Gastrocnemius medialis (tissue), 4 donors: ENCODE results near the gene PRPSAP2. TPM values are rescaled to one million over a fixed set of nuclear protein-coding genes. Genes with fewer than 3 reads are reported as not detected.

Experiments
- ATAC-seq, 2 donors: fragments of 150-250 bp; one replicate each; pipeline ENCODE4 v1.9.1; 2016
- DNase-seq, 2 donors: peaks; one replicate each; pipeline ENCODE4 v3.0.0-alpha.2; 2019
- H3K27ac ChIP-seq, 4 donors: fragments of 200-600 bp; sonication (generic); 1 replicate in 1 of 4; 2 replicates in 3 of 4; pipeline ENCODE4 v1.5.1; 2016 to 2018; ENCODE audit warnings: mild to moderate bottlenecking in 2 of 4, moderate library complexity in 1 of 4
- H3K27me3 ChIP-seq, 3 donors: fragments of 200-600 bp; sonication (generic) in 2 of 3; 1 replicate in 1 of 3; 2 replicates in 2 of 3; pipeline versions ENCODE4 v1.5.1 to v1.6.0; 2016 to 2019; ENCODE audit warnings: mild to moderate bottlenecking in 1 of 3, moderate library complexity in 1 of 3
- H3K36me3 ChIP-seq, 2 donors: fragments of 200-600 bp; sonication (generic) in 1 of 2; one replicate each; pipeline ENCODE4 v1.5.1; 2017 to 2018
- H3K4me1 ChIP-seq, 2 donors: fragments of 200-600 bp; sonication (generic) in 1 of 2; one replicate each; pipeline ENCODE4 v1.5.1; 2016 to 2017; ENCODE audit warnings: mild to moderate bottlenecking in 2 of 2
- H3K4me3 ChIP-seq, 4 donors: fragments of 200-600 bp; sonication (generic) in 3 of 4; 1 replicate in 1 of 4; 2 replicates in 3 of 4; pipeline ENCODE4 v1.5.1; 2016 to 2019; ENCODE audit warnings: mild to moderate bottlenecking in 2 of 4
- H3K9me3 ChIP-seq, 3 donors: fragments of 200-600 bp; sonication (generic) in 2 of 3; 1 replicate in 1 of 3; 2 replicates in 2 of 3; pipeline ENCODE4 v1.5.1; 2016 to 2019
- CTCF ChIP-seq, 5 experiments: fragments of 450-650 bp in 3 of 5; fragments of 200-600 bp in 2 of 5; sonication (generic) in 2 of 5; IDR thresholded peaks in 4 of 5; conservative IDR thresholded peaks in 1 of 5; 1 replicate in 4 of 5; 2 replicates in 1 of 5; pipeline ENCODE4 v1.5.1; 2016 to 2019; ENCODE audit warnings: antibody characterized with exemption in 5 of 5, mild to moderate bottlenecking in 3 of 5, moderate library complexity in 3 of 5
- POLR2A ChIP-seq, 2 donors: fragments of 450-650 bp; IDR thresholded peaks; one replicate each; pipeline ENCODE4 v1.6.1; 2017; ENCODE audit warnings: antibody characterized with exemption in 2 of 2, mild to moderate bottlenecking in 2 of 2, moderate library complexity in 2 of 2
- in situ Hi-C, 4 donors: fragments of 200-750 bp; cut with MboI; loops; one replicate each; pipeline versions ENCODE4 v1.15.0 to v1.8.0; 2017; ENCODE audit warnings: low sequenced_read_pairs in 4 of 4
- intact Hi-C: fragments of 100-400 bp; cut with DNase I; formaldehyde crosslinking; loops from one replicate; pipeline ENCODE4 v1.15.1; 2023; ENCODE audit warnings: low total_unique reads
- total RNA-seq, 4 donors: library from RNA; depleted of rRNA; stranded (reverse); fragments of >200 nt; gene quantifications; one replicate each; pipeline versions ENCODE4 v1.1.0 to v1.2.3, GENCODE V29; 2016

The PRPSAP2 gene
- total RNA-seq, 4 donors from 2014 or later, result 7.9 to 15.8 (median 10.3) TPM

- peaks cover 0 to 38% of the 10 kb centered on the region in 2 donors for H3K36me3 ChIP-seq
- H3K4me3 ChIP-seq, result no peak overlapping the region
- in situ Hi-C loops, result no loop called here
- H3K27ac ChIP-seq, result no peak overlapping the region
- no peaks in the 10 kb centered on the region for H3K27me3 ChIP-seq
- no peaks in the 10 kb centered on the region for H3K9me3 ChIP-seq
- DNase-seq, result no peak
- H3K4me1 ChIP-seq, result peaks cover 7 to 9% of the 10 kb centered on the region in 2 donors
- intact Hi-C loops, result no loop called here
- ATAC-seq, result no peak
- TF ChIP-seq CTCF (IDR thresholded peaks at IDR 0.05 in 4 of 5, conservative IDR thresholded peaks at IDR 0.05 in 1 of 5) (no peak), POLR2A (IDR thresholded peaks at IDR 0.05) (no peak)
Observed at GRCh38 chr17:18917506-18918032, 59.6 kb downstream of the PRPSAP2 start.

- H3K36me3 ChIP-seq, result peaks cover 0 to 32% of the 10 kb centered on the region in 2 donors
- H3K4me3 ChIP-seq, result no peak overlapping the region
- peaks cover 7 to 9% of the 10 kb centered on the region in 2 donors for H3K4me1 ChIP-seq
- intact Hi-C loops (no loop called here), in situ Hi-C loops (no loop called here)
- ATAC-seq (no peak), DNase-seq (no peak)
- H3K9me3 ChIP-seq, result no peaks in the 10 kb centered on the region
- TF ChIP-seq CTCF (IDR thresholded peaks at IDR 0.05 in 4 of 5, conservative IDR thresholded peaks at IDR 0.05 in 1 of 5) (no peak), POLR2A (IDR thresholded peaks at IDR 0.05) (no peak)
- H3K27me3 ChIP-seq, result no peaks in the 10 kb centered on the region
- no peak overlapping the region for H3K27ac ChIP-seq
Observed at GRCh38 chr17:18919963-18920362, 62.0 kb downstream of the PRPSAP2 start.

GRCh38 chr17:18920911-18921441 is 63.0 kb downstream of the PRPSAP2 start:
- Histone ChIP-seq H3K27ac (peak overlapping the region in 1 of 4 donors; percentile 15), H3K4me1 (peaks cover 7 to 9% of the 10 kb centered on the region in 2 donors), H3K9me3 (no peaks in the 10 kb centered on the region), H3K4me3 (no peak overlapping the region), H3K27me3 (no peaks in the 10 kb centered on the region), H3K36me3 (peaks cover 0 to 22% of the 10 kb centered on the region in 2 donors)
- TF ChIP-seq CTCF (IDR thresholded peaks at IDR 0.05 in 4 of 5, conservative IDR thresholded peaks at IDR 0.05 in 1 of 5) (no peak), POLR2A (IDR thresholded peaks at IDR 0.05) (no peak)
- in situ Hi-C loops, result no loop called here
- DNase-seq (no peak), ATAC-seq (no peak)
- intact Hi-C loops, result no loop called here

GRCh38 chr17:18921485-18921884 is 63.6 kb downstream of the PRPSAP2 start:
- intact Hi-C loops, result no loop called here
- H3K36me3 ChIP-seq, result peaks cover 0 to 17% of the 10 kb centered on the region in 2 donors
- H3K4me1 ChIP-seq, result peaks cover 7 to 9% of the 10 kb centered on the region in 2 donors
- in situ Hi-C loops, result no loop called here
- H3K27ac ChIP-seq, result peak overlapping the region in 1 of 4 donors; percentile 15
- DNase-seq (no peak), ATAC-seq (no peak)
- H3K9me3 ChIP-seq, result no peaks in the 10 kb centered on the region
- H3K4me3 ChIP-seq, result no peak overlapping the region
- no peaks in the 10 kb centered on the region for H3K27me3 ChIP-seq
- TF ChIP-seq POLR2A (IDR thresholded peaks at IDR 0.05), result no peak
- TF ChIP-seq CTCF (IDR thresholded peaks at IDR 0.05 in 4 of 5, conservative IDR thresholded peaks at IDR 0.05 in 1 of 5), result no peak
